Measurements from ENCODE around the gene CCDC43.
"Not testable (repeated sequence)": the region's sequence is repeated elsewhere in the genome, so short reads cannot be mapped to it uniquely, and the experiment has no call there.

The CCDC43 gene

DNA sequence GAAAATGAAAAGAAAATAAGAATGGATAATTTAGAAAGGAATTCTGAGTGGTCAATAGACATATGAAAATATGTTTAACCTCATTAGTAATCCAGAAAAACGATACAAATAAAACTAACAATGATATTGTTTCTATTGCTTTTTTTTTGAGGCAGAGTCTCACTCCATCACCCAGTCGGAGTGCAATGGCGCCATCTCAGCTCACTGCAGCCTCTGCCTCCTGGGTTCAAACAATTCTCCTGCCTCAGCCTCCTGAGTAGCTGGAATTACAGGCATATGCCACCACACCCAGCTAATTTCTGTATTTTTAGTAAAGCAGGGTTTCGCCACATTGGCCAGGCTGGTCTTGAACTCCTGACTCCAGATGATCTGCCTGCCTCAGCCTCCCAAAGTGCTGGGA, 55.2 kb downstream of the CCDC43 start:
- H3K4ac ChIP-seq (ENCODE audit: low read length); H4K91ac ChIP-seq (ENCODE audit: low read depth, low read length, poor library complexity); H3K36me3 ChIP-seq (replicated peaks in 1 of 2; ENCODE audit: control insufficient read depth in 2 of 2, insufficient read depth in 2 of 2, low read length in 2 of 2); H3K4me2 ChIP-seq (ENCODE audit: insufficient read depth, low read length, poor library complexity, severe bottlenecking); H3K14ac ChIP-seq (ENCODE audit: low read length); H2BK15ac ChIP-seq (ENCODE audit: low read length); H3K9me3 ChIP-seq (replicated peaks in 1 of 2; ENCODE audit: control insufficient read depth in 2 of 2, insufficient read depth in 1 of 2, low read depth in 1 of 2, low read length in 2 of 2); H4K8ac ChIP-seq (ENCODE audit: low read depth, low read length); H2AK5ac ChIP-seq (ENCODE audit: low read depth, low read length); H3K27ac ChIP-seq (replicated peaks; ENCODE audit: low read length); H3K18ac ChIP-seq (ENCODE audit: low read length); H2BK120ac ChIP-seq (ENCODE audit: low read depth, low read length); H2BK12ac ChIP-seq (ENCODE audit: low read length); H3K23ac ChIP-seq (ENCODE audit: low read depth, low read length, poor library complexity); H3K4me3 ChIP-seq (ENCODE audit: low read length in 2 of 2); H3K4me1 ChIP-seq (ENCODE audit: control insufficient read depth in 2 of 2, insufficient read depth in 1 of 2, low read depth in 1 of 2, low read length in 2 of 2); H3K79me1 ChIP-seq (ENCODE audit: low read depth, low read length); DNase-seq (ENCODE audit: low spot score); H2BK5ac ChIP-seq (ENCODE audit: low read length); H2AFZ ChIP-seq (ENCODE audit: low read length); H3K9ac ChIP-seq (ENCODE audit: low read depth, low read length, poor library complexity): not testable (repeated sequence)
- peaks cover 0 to 22% (median 0%) of the 10 kb centered on the region in 3 experiments for H3K27me3 ChIP-seq (ENCODE audit: control insufficient read depth in 3 of 3, insufficient read depth in 3 of 3, low read depth in 1 of 3, low read length in 3 of 3)
- no CpG with 5 or more reads among the region's 4 CpGs for WGBS, 2 donors (ENCODE audit: extremely low coverage in 2 of 2, insufficient read length in 2 of 2, insufficient replicate concordance in 1 of 2)

DNA sequence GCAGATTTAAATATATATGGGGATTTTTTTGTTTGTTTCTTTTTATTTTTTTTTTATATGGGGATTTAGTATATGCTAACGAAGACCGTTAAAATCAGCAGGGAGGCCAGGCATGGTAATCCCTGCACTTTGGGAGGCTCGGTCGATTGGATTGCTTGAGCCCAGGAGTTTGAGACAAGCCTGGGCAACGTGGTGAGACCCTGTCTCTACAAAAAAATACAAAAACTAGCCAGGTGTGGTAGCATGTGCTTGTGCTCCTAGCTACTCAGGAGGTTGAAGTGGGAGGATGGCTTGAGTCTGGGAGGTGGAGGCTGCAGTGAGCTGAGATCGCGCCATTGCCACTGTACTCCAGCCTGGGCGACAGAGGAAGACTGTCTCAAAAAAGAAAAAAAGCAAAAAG, 55.6 kb downstream of the CCDC43 start:
- Histone ChIP-seq H2AFZ (ENCODE audit: low read length) (no peak overlapping the region), H3K79me1 (ENCODE audit: low read depth, low read length) (no peaks in the 10 kb centered on the region), H3K18ac (ENCODE audit: low read length) (no peak overlapping the region), H3K9ac (ENCODE audit: low read depth, low read length, poor library complexity) (no peak overlapping the region), H2BK15ac (ENCODE audit: low read length) (no peak overlapping the region), H3K27me3 (ENCODE audit: control insufficient read depth in 3 of 3, insufficient read depth in 3 of 3, low read depth in 1 of 3, low read length in 3 of 3) (peaks cover 0 to 22% (median 0%) of the 10 kb centered on the region in 3 experiments), H2AK5ac (ENCODE audit: low read depth, low read length) (no peak overlapping the region), H3K23ac (ENCODE audit: low read depth, low read length, poor library complexity) (no peak overlapping the region), H3K4ac (ENCODE audit: low read length) (no peak overlapping the region), H2BK5ac (ENCODE audit: low read length) (no peak overlapping the region), H4K8ac (ENCODE audit: low read depth, low read length) (no peak overlapping the region), H3K27ac (replicated peaks; ENCODE audit: low read length) (no peak overlapping the region), H3K9me3 (replicated peaks in 1 of 2; ENCODE audit: control insufficient read depth in 2 of 2, insufficient read depth in 1 of 2, low read depth in 1 of 2, low read length in 2 of 2) (no peaks in the 10 kb centered on the region), H3K14ac (ENCODE audit: low read length) (no peak overlapping the region), H3K36me3 (replicated peaks in 1 of 2; ENCODE audit: control insufficient read depth in 2 of 2, insufficient read depth in 2 of 2, low read length in 2 of 2) (no peaks in the 10 kb centered on the region), H3K4me1 (ENCODE audit: control insufficient read depth in 2 of 2, insufficient read depth in 1 of 2, low read depth in 1 of 2, low read length in 2 of 2) (peaks cover 0 to 5% of the 10 kb centered on the region in 2 donors), H2BK12ac (ENCODE audit: low read length) (no peak overlapping the region), H3K4me2 (ENCODE audit: insufficient read depth, low read length, poor library complexity, severe bottlenecking) (no peak overlapping the region), H2BK120ac (ENCODE audit: low read depth, low read length) (no peak overlapping the region), H4K91ac (ENCODE audit: low read depth, low read length, poor library complexity) (no peak overlapping the region), H3K4me3 (ENCODE audit: low read length in 2 of 2) (no peak overlapping the region)
- no CpG with 5 or more reads among the region's 8 CpGs for WGBS, 2 donors (ENCODE audit: extremely low coverage in 2 of 2, insufficient read length in 2 of 2, insufficient replicate concordance in 1 of 2)
- no peak for DNase-seq (ENCODE audit: low spot score)

DNA sequence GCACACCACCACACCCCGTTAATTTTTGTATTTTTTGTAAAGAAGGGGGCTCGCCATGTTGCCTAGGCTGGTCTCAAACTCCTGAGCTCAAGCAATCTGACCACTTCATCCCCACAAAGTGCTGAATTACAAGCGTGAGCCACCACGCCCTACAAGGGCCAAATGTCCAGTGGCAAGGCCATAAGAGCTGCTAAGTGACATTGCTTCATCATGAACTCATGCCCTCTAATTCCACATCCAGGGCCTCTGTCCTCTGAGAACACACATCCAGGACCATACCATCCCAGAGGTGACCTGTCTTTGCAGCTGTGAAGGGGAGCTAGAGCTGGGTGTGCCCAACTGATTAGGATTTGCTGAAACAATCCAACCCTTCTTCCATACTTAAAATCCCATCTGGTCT, 58.9 kb downstream of the CCDC43 start:
- H3K18ac ChIP-seq (ENCODE audit: low read length), result no peak overlapping the region
- no peak overlapping the region for H3K27ac ChIP-seq (replicated peaks; ENCODE audit: low read length)
- no peak overlapping the region for H3K4ac ChIP-seq (ENCODE audit: low read length)
- no peaks in the 10 kb centered on the region for H3K9me3 ChIP-seq (replicated peaks in 1 of 2; ENCODE audit: control insufficient read depth in 2 of 2, insufficient read depth in 1 of 2, low read depth in 1 of 2, low read length in 2 of 2)
- no peak overlapping the region for H2AK5ac ChIP-seq (ENCODE audit: low read depth, low read length)
- H4K8ac ChIP-seq (ENCODE audit: low read depth, low read length), result no peak overlapping the region
- H3K4me2 ChIP-seq (ENCODE audit: insufficient read depth, low read length, poor library complexity, severe bottlenecking), result no peak overlapping the region
- no peak overlapping the region for H4K91ac ChIP-seq (ENCODE audit: low read depth, low read length, poor library complexity)
- H3K36me3 ChIP-seq (replicated peaks in 1 of 2; ENCODE audit: control insufficient read depth in 2 of 2, insufficient read depth in 2 of 2, low read length in 2 of 2), result no peaks in the 10 kb centered on the region
- WGBS, 2 donors (ENCODE audit: extremely low coverage in 2 of 2, insufficient read length in 2 of 2, insufficient replicate concordance in 1 of 2), result no CpG with 5 or more reads among the region's 4 CpGs
- H2BK12ac ChIP-seq (ENCODE audit: low read length), result no peak overlapping the region
- H2BK15ac ChIP-seq (ENCODE audit: low read length), result no peak overlapping the region
- H3K27me3 ChIP-seq (ENCODE audit: control insufficient read depth in 3 of 3, insufficient read depth in 3 of 3, low read depth in 1 of 3, low read length in 3 of 3), result peaks cover 0 to 14% (median 0%) of the 10 kb centered on the region in 3 experiments
- H3K4me1 ChIP-seq (ENCODE audit: control insufficient read depth in 2 of 2, insufficient read depth in 1 of 2, low read depth in 1 of 2, low read length in 2 of 2), result peaks cover 11 to 23% of the 10 kb centered on the region in 2 donors
- H3K79me1 ChIP-seq (ENCODE audit: low read depth, low read length), result no peaks in the 10 kb centered on the region
- no peak overlapping the region for H3K14ac ChIP-seq (ENCODE audit: low read length)
- no peak overlapping the region for H2BK5ac ChIP-seq (ENCODE audit: low read length)
- no peak overlapping the region for H3K9ac ChIP-seq (ENCODE audit: low read depth, low read length, poor library complexity)
- no peak overlapping the region for H3K4me3 ChIP-seq (ENCODE audit: low read length in 2 of 2)
- H2BK120ac ChIP-seq (ENCODE audit: low read depth, low read length), result no peak overlapping the region
- no peak for DNase-seq (ENCODE audit: low spot score)
- H3K23ac ChIP-seq (ENCODE audit: low read depth, low read length, poor library complexity), result no peak overlapping the region
- no peak overlapping the region for H2AFZ ChIP-seq (ENCODE audit: low read length)

DNA sequence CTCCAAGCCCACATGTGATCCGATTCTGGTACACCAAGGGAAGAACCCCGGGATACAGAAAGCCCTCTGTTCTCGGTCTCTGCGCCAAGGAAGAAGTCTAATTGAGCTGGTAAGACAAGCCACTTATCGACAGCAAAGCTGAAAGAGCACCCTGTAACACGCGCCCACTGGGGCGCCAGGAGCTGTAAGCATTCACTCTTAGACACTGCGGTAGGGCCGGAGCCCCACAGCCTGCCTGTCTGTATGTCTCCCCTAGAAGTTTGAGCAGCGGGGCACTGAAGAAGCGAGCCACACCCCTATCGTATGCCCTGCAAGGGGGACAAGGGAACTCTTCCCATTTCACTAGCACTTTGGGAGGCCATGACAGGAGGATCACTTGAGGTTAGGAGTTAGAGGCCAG, 60.3 kb downstream of the CCDC43 start:
- no peak overlapping the region for H3K4ac ChIP-seq (ENCODE audit: low read length)
- H3K18ac ChIP-seq (ENCODE audit: low read length), result peak overlapping the region; percentile 90
- no peak overlapping the region for H2BK5ac ChIP-seq (ENCODE audit: low read length)
- no peak overlapping the region for H4K91ac ChIP-seq (ENCODE audit: low read depth, low read length, poor library complexity)
- H2AFZ ChIP-seq (ENCODE audit: low read length), result peak overlapping the region; percentile 86
- no peak overlapping the region for H3K27ac ChIP-seq (replicated peaks; ENCODE audit: low read length)
- no peak overlapping the region for H2BK120ac ChIP-seq (ENCODE audit: low read depth, low read length)
- H3K79me1 ChIP-seq (ENCODE audit: low read depth, low read length), result no peaks in the 10 kb centered on the region
- H3K9me3 ChIP-seq (replicated peaks in 1 of 2; ENCODE audit: control insufficient read depth in 2 of 2, insufficient read depth in 1 of 2, low read depth in 1 of 2, low read length in 2 of 2), result no peaks in the 10 kb centered on the region
- no peak overlapping the region for H3K4me3 ChIP-seq (ENCODE audit: low read length in 2 of 2)
- H3K9ac ChIP-seq (ENCODE audit: low read depth, low read length, poor library complexity), result no peak overlapping the region
- peaks cover 11 to 23% of the 10 kb centered on the region in 2 donors for H3K4me1 ChIP-seq (ENCODE audit: control insufficient read depth in 2 of 2, insufficient read depth in 1 of 2, low read depth in 1 of 2, low read length in 2 of 2)
- peaks cover 0 to 14% (median 0%) of the 10 kb centered on the region in 3 experiments for H3K27me3 ChIP-seq (ENCODE audit: control insufficient read depth in 3 of 3, insufficient read depth in 3 of 3, low read depth in 1 of 3, low read length in 3 of 3)
- no peaks in the 10 kb centered on the region for H3K36me3 ChIP-seq (replicated peaks in 1 of 2; ENCODE audit: control insufficient read depth in 2 of 2, insufficient read depth in 2 of 2, low read length in 2 of 2)
- H2AK5ac ChIP-seq (ENCODE audit: low read depth, low read length), result peak overlapping the region; percentile 78
- no peak for DNase-seq (ENCODE audit: low spot score)
- H4K8ac ChIP-seq (ENCODE audit: low read depth, low read length), result no peak overlapping the region
- no peak overlapping the region for H3K4me2 ChIP-seq (ENCODE audit: insufficient read depth, low read length, poor library complexity, severe bottlenecking)
- H3K14ac ChIP-seq (ENCODE audit: low read length), result no peak overlapping the region
- peak overlapping the region; percentile 77 for H2BK12ac ChIP-seq (ENCODE audit: low read length)
- H3K23ac ChIP-seq (ENCODE audit: low read depth, low read length, poor library complexity), result no peak overlapping the region
- H2BK15ac ChIP-seq (ENCODE audit: low read length), result peak overlapping the region; percentile 23
- no CpG with 5 or more reads among the region's 13 CpGs for WGBS, 2 donors (ENCODE audit: extremely low coverage in 2 of 2, insufficient read length in 2 of 2, insufficient replicate concordance in 1 of 2)

Measured in neuronal stem cell (in vitro differentiated cells).